GM23338 (cell line): ENCODE results near the gene TIMM23.

ENCODE experiments used
- CREB1 ChIP-seq: fragments of 250-450 bp; sonication (Bioruptor Pico); IDR thresholded peaks from 2 replicates; pipeline ENCODE4 v1.5.0; 2020; ENCODE audit warnings: low read depth, mild to moderate bottlenecking, moderate library complexity
- CTCF ChIP-seq, 2 experiments: fragments of 200-600 bp in 1 of 2; sonication (generic) in 1 of 2; conservative IDR thresholded peaks; 2 replicates each; pipeline versions ENCODE4 v1.5.1 to v1.6.1; 2016 to 2017; ENCODE audit warnings: antibody characterized with exemption in 2 of 2, low read depth in 2 of 2, mild to moderate bottlenecking in 2 of 2, moderate library complexity in 1 of 2
- EZH2phosphoT487 ChIP-seq: fragments of 200-600 bp; sonication (generic); IDR thresholded peaks from one replicate; pipeline ENCODE4 v1.8.1; 2018; ENCODE audit warnings: antibody characterized with exemption; ENCODE audit not compliant: unreplicated experiment

GRCh38 chr10:46046261-46046660 lies 74.0 kb downstream of the TIMM23 start, which contains the start of gene MSMB:
- TF ChIP-seq CTCF (conservative IDR thresholded peaks at IDR 0.05; ENCODE audit: low read depth in 2 of 2) (no peak), EZH2phosphoT487 (no peak), CREB1 (CRISPR knock-in tag) (no peak)
